ENCODE measurements around the gene POLD2.

- TF ChIP-seq CTCF (conservative IDR thresholded peaks at IDR 0.05): no peak
- TF ChIP-seq ZFX (IDR thresholded peaks at IDR 0.05): no peak
These were observed 26.9 kb downstream of the POLD2 start for GRCh38 chr7:44096326-44096881.

Measured in C4-2B (cell line).